ENCODE results near the gene VASP. TPM values are rescaled to one million over a fixed set of nuclear protein-coding genes. Genes with fewer than 3 reads are reported as not detected.

Gene VASP
- total and polyA plus RNA-seq, 2 of the 13 experiments (the other 11 are each of a cell fraction or from before 2014, with no cell fraction given) = 41.8 to 67.1 TPM

GRCh38 chr19:45496349-45496953, 10.8 kb upstream of the VASP start:
- H3K27ac ChIP-seq (ENCODE audit: extremely low read length, insufficient read depth, low read length) = no peak overlapping the region
- FAIRE-seq = no peak
- in situ Hi-C loops (cut with HindIII; ENCODE audit: extremely low pct_ligation_motif_present, low pct_unique_long_range_greater_than_20kb) = no loop called here
- peak overlapping the region; percentile 54; the same call in 1 of the 2 replicates for H3K9ac ChIP-seq (ENCODE audit: insufficient read depth, low read depth, low read length)
- peaks cover 51% of the 10 kb centered on the region for H3K4me1 ChIP-seq (ENCODE audit: insufficient read depth, low read length)
- POLR2A ChIA-PET = interaction anchor here (0.6 to 1.6 kb wide), 5 partner anchors 9 to 81 kb away, joined by 3 to 7 read pairs (median 4); no protein-coding TSS in a partner anchor
- peak overlapping the region; percentile 94 for H3K4me2 ChIP-seq (ENCODE audit: low read depth, low read length)
- H3K9me3 ChIP-seq (ENCODE audit: low read length) = no peaks in the 10 kb centered on the region
- CTCF ChIA-PET (ENCODE audit: low intra/inter-chr PET ratio, low total read pairs) = no interaction called here
- ATAC-seq = peak; percentile 16
- no peaks in the 10 kb centered on the region for H3K79me2 ChIP-seq (ENCODE audit: insufficient read depth, low read length)
- H3K36me3 ChIP-seq (replicated peaks in 1 of 2; ENCODE audit: control insufficient read depth in 1 of 2, insufficient read depth in 2 of 2, low read length in 2 of 2) = no peaks in the 10 kb centered on the region
- H2AFZ ChIP-seq (ENCODE audit: low read length) = no peak overlapping the region
- no peaks in the 10 kb centered on the region; a peak in 1 of 5 replicates for H3K27me3 ChIP-seq (ENCODE audit: control insufficient read depth in 1 of 2, insufficient read depth in 2 of 2, low read length in 2 of 2)
- intact Hi-C loops (cut with micrococcal nuclease; ENCODE audit: unreplicated experiment) = loop anchor here (5.0 kb wide), 1 partner anchor 146 kb away; no protein-coding TSS in a partner anchor
- H3K4me3 ChIP-seq (replicated peaks in 1 of 3; ENCODE audit: insufficient read depth in 1 of 3, low read depth in 2 of 3, low read length in 3 of 3) = peak overlapping the region; percentile 64 to 83 (median 79); a peak in 5 of 6 replicates
- H4K20me1 ChIP-seq (ENCODE audit: insufficient read depth, low read length) = no peaks in the 10 kb centered on the region
- BruUV-seq (replicated peaks) = no TSS peak
- 0% methylated on average over 4 of the region's 54 CpGs for WGBS (ENCODE audit: low lambda C conversion rate)
- DNase-seq (ENCODE audit: low spot score) = no peak
- TF ChIP-seq BORCS8-MEF2B (CRISPR knock-in tag; IDR thresholded peaks at IDR 0.05) (peak; percentile 88), MLXIP (CRISPR knock-in tag; IDR thresholded peaks at IDR 0.05; ENCODE audit: borderline replicate concordance) (no peak), ZNF441 (CRISPR knock-in tag; IDR thresholded peaks at IDR 0.05; ENCODE audit: borderline replicate concordance) (peak; percentile 83; the same call in 1 of the 2 replicates), HMGXB4 (CRISPR knock-in tag; IDR thresholded peaks at IDR 0.05; ENCODE audit: borderline replicate concordance in 1 of 2, low read depth in 1 of 2) (peak; percentile 41 to 47; a peak in 2 of 4 replicates), BCL6 (CRISPR knock-in tag; IDR thresholded peaks at IDR 0.05) (peak; percentile 31; the same call in 1 of the 2 replicates), ZNF703 (CRISPR knock-in tag; IDR thresholded peaks at IDR 0.05; ENCODE audit: borderline replicate concordance) (no peak), DMAP1 (CRISPR knock-in tag; IDR thresholded peaks at IDR 0.05) (0 out of 2 replicates have a peak, but pooled peaks have one; percentile 24), DR1 (CRISPR knock-in tag; IDR thresholded peaks at IDR 0.05) (peak; percentile 51)
- TF ChIP-seq, protein P1, sequence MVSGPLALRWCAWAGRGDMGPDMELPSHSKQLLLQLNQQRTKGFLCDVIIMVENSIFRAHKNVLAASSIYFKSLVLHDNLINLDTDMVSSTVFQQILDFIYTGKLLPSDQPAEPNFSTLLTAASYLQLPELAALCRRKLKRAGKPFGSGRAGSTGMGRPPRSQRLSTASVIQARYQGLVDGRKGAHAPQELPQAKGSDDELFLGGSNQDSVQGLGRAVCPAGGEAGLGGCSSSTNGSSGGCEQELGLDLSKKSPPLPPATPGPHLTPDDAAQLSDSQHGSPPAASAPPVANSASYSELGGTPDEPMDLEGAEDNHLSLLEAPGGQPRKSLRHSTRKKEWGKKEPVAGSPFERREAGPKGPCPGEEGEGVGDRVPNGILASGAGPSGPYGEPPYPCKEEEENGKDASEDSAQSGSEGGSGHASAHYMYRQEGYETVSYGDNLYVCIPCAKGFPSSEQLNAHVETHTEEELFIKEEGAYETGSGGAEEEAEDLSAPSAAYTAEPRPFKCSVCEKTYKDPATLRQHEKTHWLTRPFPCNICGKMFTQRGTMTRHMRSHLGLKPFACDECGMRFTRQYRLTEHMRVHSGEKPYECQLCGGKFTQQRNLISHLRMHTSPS (CRISPR knock-in tag; IDR thresholded peaks at IDR 0.05; ENCODE audit: low read depth) = 0 out of 2 replicates have a peak, but pooled peaks have one; percentile 19
- TF ChIP-seq, protein P2, sequence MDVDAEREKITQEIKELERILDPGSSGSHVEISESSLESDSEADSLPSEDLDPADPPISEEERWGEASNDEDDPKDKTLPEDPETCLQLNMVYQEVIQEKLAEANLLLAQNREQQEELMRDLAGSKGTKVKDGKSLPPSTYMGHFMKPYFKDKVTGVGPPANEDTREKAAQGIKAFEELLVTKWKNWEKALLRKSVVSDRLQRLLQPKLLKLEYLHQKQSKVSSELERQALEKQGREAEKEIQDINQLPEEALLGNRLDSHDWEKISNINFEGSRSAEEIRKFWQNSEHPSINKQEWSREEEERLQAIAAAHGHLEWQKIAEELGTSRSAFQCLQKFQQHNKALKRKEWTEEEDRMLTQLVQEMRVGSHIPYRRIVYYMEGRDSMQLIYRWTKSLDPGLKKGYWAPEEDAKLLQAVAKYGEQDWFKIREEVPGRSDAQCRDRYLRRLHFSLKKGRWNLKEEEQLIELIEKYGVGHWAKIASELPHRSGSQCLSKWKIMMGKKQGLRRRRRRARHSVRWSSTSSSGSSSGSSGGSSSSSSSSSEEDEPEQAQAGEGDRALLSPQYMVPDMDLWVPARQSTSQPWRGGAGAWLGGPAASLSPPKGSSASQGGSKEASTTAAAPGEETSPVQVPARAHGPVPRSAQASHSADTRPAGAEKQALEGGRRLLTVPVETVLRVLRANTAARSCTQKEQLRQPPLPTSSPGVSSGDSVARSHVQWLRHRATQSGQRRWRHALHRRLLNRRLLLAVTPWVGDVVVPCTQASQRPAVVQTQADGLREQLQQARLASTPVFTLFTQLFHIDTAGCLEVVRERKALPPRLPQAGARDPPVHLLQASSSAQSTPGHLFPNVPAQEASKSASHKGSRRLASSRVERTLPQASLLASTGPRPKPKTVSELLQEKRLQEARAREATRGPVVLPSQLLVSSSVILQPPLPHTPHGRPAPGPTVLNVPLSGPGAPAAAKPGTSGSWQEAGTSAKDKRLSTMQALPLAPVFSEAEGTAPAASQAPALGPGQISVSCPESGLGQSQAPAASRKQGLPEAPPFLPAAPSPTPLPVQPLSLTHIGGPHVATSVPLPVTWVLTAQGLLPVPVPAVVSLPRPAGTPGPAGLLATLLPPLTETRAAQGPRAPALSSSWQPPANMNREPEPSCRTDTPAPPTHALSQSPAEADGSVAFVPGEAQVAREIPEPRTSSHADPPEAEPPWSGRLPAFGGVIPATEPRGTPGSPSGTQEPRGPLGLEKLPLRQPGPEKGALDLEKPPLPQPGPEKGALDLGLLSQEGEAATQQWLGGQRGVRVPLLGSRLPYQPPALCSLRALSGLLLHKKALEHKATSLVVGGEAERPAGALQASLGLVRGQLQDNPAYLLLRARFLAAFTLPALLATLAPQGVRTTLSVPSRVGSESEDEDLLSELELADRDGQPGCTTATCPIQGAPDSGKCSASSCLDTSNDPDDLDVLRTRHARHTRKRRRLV (CRISPR knock-in tag; IDR thresholded peaks at IDR 0.05) = no peak
